Measurements from ENCODE around the gene FOXD4L3.
"Not testable (repeated sequence)": the region's sequence is repeated elsewhere in the genome, so short reads cannot be mapped to it uniquely, and the experiment has no call there.

The FOXD4L3 gene

DNA sequence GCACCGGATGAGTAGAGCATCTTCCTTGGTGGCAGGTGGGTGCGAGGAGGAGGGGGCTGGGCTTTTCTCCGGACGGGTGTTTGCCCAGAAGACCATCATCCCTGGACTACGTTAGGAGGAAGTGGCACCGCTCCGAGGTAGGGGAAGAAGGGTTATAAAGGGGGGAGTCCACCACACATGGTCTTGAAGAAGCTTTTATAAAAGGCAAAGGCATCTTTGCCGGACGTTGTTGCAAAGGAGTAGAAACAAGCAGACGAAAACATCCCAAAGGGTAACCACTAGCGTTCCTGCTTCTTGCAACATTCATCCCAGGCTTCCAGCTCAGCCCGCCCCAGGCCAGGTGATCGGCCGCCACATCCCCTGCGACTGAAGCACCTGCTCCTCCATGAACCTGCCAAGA, at the start of gene FOXD4L3:
Gene FOXD4L3 (plus strand): TSS at position 301 of the 400 bp plus-strand sequence. CDS start 85 bp downstream, at position 386.
- not testable (repeated sequence) for DNase-seq (ENCODE audit: extremely low read depth in 1 of 2, low read depth in 1 of 2)

DNA sequence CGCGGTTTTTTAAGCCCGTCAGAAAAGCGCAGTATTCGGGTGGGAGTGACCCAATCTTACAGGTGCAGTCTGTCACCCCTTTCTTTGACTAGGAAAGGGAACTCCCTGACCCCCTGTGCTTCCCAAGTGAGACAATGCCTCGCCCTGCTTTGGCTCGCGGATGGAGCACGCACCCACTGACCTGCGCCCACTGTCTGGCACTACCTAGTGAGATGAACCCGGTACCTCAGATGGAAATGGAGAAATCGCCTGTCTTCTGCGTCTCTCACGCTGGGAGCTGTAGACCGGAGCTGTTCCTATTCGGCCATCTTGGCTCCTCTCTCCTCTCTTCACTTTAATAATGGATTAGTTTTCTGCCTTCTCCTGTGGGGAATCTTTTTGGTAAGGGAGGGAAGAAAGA, 21.6 kb upstream of the FOXD4L3 start:
- not testable (repeated sequence) for DNase-seq (ENCODE audit: extremely low read depth in 1 of 2, low read depth in 1 of 2)

DNA sequence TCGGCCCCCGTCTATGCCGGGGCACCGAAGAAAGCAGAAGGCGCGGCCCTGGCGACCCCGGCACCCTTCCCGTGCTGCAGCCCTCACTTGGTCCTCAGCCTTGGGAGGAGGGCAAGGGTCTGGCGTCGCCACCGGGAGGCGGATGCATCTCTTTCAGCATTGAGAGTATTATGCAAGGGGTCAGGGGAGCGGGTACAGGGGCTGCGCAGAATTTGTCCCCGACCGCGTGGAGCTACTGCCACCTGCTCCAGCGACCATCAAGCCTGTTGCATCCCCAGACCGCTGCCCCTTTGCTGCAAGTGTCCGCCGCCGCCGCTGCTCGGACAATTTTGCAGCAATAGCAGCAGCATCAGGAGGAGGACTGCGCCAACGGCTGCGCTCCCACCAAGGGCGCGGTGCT, 1.1 kb downstream of the FOXD4L3 start:
- DNase-seq (ENCODE audit: extremely low read depth in 1 of 2, low read depth in 1 of 2), result not testable (repeated sequence)

DNA sequence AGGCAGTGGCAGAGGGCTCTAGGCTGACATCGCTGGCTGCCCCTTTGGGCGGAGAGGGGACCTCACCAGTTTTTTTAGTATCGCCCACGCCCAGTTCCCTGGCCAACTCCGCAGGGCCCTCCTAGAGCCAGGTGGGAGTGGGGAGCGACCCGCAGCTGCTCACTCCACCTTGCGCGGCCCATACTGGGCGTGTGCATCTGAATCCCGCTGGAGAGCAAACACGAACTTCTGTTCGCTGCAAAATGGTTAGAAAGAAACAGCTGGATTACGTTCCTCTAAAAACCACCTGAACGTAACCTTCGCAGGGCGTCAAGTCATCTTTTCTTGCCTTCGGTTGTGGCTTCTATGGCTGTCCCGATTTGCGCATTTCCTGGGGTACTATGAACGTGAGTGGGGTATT, 1.5 kb downstream of the FOXD4L3 start:
- not testable (repeated sequence) for DNase-seq (ENCODE audit: extremely low read depth in 1 of 2, low read depth in 1 of 2)

DNA sequence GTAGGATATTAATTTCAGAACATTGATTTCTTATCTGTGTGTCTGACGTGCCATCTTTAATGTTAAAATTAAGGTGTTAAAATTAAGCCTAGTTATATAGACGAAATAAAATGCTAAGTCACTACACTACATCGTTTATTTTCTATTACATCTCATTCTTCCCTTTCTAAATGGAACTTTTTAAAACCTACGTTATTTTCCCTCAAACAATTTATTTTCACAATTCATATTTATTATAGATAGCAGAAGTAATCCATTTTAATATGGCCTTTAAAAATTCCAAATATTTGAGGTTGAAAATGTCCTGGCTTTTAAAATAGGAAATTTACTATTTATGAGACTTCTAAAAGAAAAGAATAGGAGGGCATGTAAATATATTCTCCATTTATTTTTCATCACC, 2.1 kb downstream of the FOXD4L3 start:
- DNase-seq (ENCODE audit: extremely low read depth in 1 of 2, low read depth in 1 of 2), result not testable (repeated sequence)

DNA sequence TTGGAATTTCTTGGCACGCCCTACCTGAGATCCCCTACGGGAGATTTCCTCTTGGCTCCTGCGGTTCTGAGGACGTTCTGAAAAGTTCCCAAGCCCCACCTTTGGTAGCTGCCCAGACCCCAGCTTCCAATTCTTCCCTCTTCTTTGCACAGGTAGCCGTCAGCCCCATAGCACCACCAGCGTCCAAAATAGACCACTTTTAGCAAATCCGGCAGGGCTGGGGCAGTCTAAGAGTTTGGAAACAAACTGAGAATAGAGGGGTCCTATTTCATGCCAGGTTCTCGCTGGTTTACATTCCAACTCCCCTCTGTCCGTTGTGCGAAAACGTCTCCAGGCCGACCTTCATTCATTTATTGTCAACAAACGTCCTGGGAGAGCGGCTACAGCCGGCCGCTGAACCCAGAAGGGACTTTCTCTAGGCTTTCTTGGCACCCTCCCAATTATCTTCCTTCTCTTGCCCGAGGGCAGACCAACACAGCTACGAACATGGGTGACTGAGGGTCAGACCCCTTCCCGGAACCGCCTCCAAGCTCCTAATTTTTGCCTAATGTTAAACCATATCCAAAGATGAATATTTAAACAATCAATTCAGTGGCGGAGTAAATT, 3.1 kb downstream of the FOXD4L3 start:
- not testable (repeated sequence) for DNase-seq (ENCODE audit: extremely low read depth in 1 of 2, low read depth in 1 of 2)

DNA sequence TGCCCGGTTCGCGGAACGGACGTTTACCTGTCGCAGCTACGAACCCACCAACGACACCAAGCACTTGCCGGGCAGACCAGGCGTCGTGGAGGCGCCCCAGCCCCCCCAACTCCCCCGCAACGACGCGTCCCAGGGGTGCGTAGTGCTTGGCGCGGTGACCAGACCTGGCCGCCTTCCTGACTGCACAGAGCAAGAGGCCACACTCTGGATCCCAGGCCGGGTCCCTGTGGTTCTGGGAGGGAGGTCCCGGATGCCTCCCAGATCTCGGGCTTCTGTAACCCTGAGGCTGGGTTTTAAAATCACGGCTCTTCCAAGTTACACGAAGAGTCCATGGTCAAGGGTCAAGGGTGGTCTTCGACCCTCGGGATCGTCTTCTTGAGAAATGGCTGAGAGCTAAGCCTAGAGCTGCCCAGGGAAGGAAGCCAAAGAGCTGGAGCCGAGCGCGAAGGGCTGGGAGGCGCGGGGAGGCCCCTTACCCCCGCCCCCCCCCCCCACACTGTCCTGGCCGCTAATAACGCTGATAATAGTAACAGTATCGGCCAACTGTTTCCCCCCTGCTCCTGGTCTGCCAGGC, 3.8 kb downstream of the FOXD4L3 start:
- DNase-seq (ENCODE audit: extremely low read depth in 1 of 2, low read depth in 1 of 2), result not testable (repeated sequence)

DNA sequence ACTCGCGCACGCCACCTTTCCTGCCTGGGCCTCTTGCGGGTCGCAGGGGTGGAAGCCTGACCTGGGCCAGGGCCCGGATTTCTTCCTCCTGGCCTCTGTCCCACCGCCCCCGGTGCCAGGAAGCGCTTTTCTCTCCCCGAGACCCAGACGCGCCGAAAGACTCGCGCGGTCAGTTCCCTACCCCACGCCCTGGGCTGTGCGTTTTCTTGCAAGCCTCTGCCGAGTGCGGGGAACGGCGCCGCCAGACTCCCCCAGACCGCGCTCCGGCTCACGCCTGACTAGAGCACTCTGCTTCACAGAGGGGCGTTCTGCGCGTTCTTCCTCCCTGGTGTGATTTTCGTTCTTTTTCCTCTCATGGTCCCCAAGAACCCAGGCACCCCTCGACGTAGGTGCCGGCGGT, 4.5 kb downstream of the FOXD4L3 start:
- not testable (repeated sequence) for DNase-seq (ENCODE audit: extremely low read depth in 1 of 2, low read depth in 1 of 2)

DNA sequence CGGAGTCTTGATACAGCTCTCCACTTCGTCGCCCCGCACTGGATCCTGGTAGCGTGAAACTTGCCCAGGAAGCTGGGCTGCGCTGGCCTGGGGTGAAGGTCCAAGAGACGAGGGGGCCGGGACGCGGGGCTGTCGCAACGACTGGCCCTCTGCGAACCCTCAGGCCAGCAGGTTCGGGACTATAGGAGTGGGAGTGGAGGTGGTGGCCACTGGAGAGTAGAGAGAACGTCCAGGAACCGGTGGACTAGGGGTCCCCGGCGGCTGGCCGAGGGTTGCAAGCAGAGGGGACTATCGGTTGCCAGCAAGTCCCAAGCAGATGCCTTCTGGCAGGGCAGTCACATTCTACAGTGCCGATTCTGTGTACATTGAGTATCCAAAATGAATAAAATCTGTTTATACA, 5.0 kb downstream of the FOXD4L3 start:
- not testable (repeated sequence) for DNase-seq (ENCODE audit: extremely low read depth in 1 of 2, low read depth in 1 of 2)

DNA sequence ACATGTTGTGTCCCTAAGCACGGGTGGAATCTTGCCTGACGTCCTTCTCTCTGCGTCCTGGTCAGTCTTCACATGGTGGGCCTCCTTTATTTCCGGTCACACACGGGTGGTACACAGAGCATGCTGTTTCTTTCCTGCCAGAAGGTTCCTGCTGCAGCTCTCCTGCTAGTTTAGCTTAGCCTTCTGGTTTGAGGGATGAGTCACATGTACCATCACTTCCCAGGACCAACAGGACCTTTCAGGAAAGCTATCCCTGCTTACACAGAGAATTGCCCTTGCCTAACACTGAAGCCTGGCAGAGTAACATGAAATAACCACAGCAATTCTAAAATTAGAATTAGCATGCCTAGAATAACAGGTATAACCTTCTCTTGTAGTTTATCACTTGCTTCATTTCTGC, 8.5 kb downstream of the FOXD4L3 start:
- DNase-seq (ENCODE audit: extremely low read depth in 1 of 2, low read depth in 1 of 2), result not testable (repeated sequence)

DNA sequence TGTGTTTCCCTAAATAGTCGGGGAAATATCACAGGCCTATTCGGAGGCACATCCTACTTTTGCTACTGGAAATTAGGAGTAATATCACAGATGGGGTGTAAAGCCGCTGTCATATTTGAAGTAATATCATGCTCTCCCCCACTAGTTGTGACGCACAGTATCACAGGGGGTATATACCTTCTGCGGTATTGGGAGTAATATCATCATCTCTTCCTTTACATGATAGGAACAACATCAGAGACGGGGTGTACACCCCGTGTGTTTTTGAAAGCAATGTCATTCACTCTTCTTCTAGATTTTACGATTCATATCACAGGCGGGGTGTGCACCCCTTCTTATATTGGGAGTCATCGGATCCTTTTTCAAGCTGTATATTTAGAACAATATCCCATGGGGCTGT, 15.5 kb downstream of the FOXD4L3 start:
- DNase-seq (ENCODE audit: extremely low read depth in 1 of 2, low read depth in 1 of 2), result not testable (repeated sequence)

DNA sequence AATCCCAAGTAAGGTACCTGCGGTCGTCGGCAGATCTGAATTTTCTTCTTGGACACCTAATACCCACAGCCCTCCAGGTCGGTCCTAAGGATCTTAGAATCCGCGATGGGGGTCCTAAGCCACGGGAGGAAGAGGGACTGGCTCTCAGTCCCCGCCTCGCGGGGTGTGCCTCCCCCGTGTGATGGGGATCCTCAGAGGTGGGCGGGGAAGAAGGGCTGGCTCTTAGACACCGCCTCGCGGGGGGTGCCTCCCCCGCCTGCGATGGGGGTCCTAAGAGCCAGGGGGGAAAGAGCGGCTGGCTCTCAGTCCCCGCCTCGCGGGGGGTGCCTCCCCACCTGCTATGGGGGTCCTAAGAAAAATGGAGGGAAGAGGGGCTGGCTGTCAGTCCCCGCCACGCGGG, 21.1 kb downstream of the FOXD4L3 start:
- not testable (repeated sequence) for DNase-seq (ENCODE audit: extremely low read depth in 1 of 2, low read depth in 1 of 2)

DNA sequence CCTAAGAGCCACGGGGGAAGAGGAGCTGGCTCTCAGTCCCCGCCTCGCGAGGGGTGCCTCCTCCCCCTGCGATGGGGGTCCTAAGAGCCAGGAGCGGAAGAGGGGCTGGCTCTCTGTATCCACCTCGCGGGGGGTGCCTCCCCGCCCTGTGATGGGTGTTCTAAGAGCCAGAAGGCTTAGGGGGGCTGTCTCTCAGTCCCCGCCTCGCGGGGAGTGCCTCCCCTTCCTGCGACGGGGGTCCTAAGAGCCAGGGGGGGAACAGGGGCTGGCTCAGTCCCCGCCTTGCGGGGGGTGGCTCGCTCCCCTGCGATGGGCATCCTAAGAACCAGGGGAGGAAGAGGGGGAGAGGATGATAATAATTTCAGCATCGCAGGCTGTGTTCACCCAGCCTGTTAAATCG, 21.9 kb downstream of the FOXD4L3 start:
- DNase-seq (ENCODE audit: extremely low read depth in 1 of 2, low read depth in 1 of 2), result not testable (repeated sequence)

DNA sequence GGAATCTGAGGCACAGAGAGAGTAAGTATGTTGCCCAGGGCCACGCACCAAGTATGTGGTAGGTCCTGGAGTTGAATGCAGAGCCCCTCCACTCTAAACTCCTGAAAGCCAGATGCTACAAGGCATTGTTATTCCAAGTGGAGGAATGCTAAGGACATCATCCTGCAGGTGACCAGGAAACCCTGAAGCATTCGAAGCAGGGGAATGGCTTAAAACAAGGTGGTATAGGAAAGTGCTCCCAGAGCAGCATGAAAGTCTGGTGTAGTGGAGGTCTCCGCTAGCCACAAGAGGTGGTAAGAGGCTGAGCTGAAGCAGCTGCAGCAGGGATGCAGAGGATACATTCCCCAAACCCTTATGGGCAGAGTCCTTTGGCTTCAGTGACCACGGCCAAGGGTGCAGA, 26.4 kb downstream of the FOXD4L3 start:
- DNase-seq (ENCODE audit: extremely low read depth in 1 of 2, low read depth in 1 of 2), result not testable (repeated sequence)

DNA sequence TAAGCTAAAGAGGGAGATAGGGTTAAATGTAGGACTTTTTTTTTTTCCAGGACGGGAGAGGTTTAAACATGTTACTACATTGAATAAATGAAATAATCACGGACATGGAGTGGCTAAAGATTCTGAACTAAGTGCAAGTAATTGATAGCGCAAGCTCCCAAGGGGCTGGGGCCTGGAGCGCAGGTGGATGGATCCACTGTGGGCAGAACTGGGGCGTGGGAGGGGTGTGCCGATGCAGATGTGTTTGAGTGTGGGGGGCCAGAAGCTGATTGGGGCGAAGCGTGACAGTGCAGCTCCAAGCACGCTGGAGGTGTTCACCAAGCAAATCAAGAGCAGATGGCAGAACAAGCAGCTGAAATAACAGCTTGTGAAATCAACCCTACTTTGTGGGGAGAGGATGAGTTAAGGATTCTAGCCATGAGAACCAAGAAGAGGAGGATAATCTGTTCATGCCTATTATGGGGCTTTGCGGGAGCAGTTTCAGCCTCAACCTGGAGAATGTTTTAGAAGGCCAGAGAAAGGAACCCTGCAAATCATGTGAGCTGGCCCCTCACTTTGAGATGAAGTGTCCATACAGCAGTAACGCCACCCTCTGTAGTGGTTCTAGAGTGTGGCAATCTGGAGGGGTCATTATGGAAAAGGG, 28.0 kb downstream of the FOXD4L3 start:
- DNase-seq (ENCODE audit: extremely low read depth in 1 of 2, low read depth in 1 of 2), result not testable (repeated sequence)

DNA sequence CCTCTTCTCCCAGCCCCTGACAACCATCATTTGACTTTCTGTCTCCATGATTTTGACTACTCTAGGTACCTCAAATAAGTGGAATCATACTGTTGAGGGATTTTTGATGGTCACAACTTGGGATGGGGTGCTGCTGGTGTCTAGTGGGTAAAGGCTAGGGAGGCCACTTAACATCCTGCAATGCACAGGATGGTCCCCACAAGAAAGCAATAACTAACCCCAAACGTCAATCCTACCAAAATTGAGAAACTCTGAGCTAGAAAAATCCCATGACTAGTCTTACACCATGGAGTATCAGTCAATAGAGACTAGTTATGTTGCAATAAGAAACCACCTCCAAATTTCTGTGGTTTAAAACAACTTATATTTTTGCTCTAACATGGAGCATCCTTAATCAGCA, 29.5 kb downstream of the FOXD4L3 start:
- DNase-seq (ENCODE audit: extremely low read depth in 1 of 2, low read depth in 1 of 2), result not testable (repeated sequence)

DNA sequence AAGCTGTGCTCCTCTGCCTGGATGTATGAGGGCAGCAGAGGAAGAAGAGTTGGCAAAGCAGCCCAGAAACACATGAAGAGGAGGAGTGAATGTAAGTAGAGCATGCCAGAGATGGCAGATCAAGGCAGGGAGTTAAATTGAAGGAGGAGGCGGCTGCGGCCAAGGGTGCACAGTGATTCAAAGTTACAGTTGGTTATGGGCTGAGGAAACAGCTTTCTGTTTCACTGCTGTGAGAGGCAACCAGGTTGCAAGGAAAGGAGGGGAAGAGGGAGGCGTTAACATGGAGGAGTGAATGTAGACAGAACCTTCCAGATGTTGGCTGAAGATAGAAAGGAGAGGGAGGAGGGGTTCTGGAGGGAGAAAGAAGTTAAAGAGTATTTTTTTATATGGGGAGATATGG, 33.3 kb downstream of the FOXD4L3 start:
- not testable (repeated sequence) for DNase-seq (ENCODE audit: extremely low read depth in 1 of 2, low read depth in 1 of 2)

DNA sequence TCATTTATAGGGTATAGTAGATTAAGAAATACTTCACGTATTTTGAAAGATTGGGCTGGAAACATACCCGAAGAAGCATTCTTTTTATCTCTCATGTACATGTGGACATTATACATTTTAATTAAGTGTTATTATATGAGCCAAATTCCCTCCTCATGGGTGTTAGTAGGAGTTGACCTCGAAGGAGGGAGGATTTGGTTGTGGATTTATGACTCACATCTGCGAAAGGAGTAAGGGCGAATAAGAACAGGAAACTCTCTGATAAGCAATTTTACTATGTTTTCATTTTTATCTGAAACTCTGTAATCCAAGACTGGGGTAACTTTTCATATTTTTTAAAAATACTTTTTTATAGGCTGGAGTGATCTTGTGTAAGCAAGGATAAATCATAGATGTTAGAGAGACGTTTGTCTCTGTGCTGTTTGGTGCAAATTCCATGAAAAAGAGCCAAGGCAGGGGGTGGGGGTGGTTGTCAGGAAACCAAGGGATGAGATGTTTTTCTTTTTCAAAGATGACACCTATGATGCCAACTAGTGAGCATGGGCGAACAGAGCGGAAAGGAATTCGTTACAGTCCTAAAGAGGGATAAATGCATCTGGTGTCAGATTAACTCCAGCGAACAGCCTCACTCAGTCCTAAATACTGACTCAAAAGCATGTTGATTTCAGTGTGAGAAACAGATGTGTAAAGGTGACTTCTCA, 34.1 kb downstream of the FOXD4L3 start:
- DNase-seq (ENCODE audit: extremely low read depth in 1 of 2, low read depth in 1 of 2), result not testable (repeated sequence)

DNA sequence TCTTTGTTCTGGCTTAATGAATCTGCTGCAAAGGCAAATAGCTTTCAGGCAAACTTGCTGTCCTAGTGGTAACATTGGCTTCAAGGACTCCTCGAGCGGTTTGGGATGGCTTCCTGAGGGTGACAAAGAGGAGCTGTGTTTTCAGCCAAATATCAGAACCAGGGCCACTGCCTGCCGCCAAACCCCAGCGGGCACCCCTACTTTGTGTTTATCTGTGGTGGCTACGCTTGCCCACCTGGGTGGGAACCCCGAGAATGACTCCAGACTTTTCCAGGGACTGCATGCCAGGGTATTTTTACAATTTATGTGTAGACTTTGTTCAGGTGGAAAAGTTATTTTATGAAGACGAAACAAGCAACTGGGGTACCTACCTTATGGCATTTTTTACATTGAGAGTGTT, 35.3 kb downstream of the FOXD4L3 start:
- not testable (repeated sequence) for DNase-seq (ENCODE audit: extremely low read depth in 1 of 2, low read depth in 1 of 2)

DNA sequence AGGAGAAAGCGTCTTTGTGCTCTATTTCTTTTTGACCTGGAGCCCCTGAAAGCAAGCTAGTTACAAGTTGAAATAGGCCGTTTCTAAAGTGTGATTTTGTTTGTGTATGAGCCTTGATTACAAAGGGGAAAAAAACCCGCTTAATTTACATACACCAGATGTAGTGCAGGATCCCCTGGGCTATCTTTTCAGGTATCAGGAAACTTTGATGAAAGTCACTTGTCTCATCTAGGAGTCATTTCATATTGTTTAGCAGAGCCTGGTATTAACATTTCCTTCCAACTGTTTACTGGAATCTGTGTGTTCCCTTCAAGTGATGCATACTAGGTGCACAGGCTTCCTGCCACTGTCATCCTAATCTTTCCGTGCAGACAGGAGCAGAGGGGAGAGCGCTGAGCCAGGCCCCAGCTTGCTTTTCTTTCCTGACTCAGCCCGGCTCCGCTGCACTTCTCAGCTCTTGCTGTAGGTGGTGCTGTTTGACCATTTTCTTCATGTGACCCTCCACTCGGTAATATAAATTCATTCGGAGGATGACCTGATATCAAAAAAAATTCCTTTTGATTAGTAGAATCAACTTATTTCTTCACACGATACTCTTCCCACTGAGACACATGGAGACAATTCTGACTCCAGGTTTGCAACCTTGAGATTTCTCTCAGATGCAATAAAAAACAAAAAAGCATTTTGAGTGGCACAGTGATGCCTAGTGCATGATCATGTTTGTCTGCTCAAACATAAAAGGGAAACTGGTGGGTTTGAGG, 39.8 kb downstream of the FOXD4L3 start:
- not testable (repeated sequence) for DNase-seq (ENCODE audit: extremely low read depth in 1 of 2, low read depth in 1 of 2)

DNA sequence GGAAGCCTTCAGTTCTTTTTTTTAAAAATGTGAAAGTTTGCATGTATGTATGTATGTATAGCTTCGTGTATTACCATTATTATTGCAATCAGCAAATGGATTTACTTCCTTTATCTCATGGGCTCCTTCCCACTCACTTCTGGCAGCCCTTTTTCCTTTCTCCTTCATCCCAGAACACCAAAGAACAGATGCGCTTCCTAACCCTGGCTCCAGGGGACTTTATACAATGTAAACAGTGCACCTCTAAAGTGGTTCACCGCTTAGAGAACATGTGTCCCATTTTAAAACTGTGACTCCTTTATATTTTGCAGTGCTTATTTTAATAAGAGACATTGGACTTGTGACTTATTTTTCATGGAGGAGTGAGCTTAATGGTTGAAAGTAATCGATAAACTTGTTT, 40.6 kb downstream of the FOXD4L3 start:
- not testable (repeated sequence) for DNase-seq (ENCODE audit: extremely low read depth in 1 of 2, low read depth in 1 of 2)

All from activated CD8-positive, alpha-beta memory T cell treated with anti-CD3 and anti-CD28 coated beads for 1 hour (primary cell).